Pericardium fibroblast (primary cell): ENCODE data around the gene DTNB. TPM values are rescaled to one million over a fixed set of nuclear protein-coding genes. Genes with fewer than 3 reads are reported as not detected.

Experiments used
- total RNA-seq: library from RNA; depleted of rRNA; stranded (reverse); fragments of >200 nt; gene quantifications from 2 replicates; pipeline ENCODE4 v1.2.3, GENCODE V29; 2015

The DTNB gene
- total RNA-seq, result 5.3 and 24.8 TPM in 2 replicates

DNA sequence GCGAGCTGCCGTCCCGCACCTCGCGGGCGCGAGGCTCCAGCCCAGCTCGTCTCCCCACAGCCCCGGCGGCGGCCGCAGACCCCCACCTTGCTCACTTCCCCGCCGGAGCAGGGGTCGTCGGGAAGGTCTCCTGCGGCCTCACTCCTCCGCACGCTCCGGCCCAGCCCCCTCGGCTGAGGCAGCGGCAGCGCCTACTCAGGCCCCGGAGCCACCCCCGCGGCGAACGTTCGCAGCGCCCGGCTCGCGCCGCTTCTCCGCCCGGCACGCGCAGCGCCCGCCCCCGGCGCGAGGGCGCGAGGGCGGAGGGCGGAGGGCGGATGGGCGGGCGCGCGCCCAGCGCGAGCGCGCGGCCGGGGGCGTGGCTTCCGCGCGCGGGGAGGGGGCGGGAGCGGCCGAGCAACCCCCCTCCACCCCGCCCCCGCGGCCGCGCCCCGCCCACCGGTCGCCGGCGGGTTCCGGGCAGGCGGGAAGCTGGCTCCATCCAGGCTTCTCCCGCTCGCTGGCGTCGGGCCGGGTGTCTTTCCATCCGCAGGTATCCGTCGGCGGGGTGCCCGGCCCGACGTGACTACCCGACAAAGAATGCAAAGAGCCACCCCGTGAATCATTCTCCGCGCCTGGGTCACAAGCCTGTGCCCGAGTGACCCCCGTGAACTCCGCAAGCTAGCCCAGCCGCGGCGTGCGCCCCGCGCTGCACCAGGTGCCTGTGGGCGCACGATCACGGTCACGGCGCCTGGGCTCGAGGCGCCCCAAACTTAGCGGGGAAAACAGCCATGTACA is at the start of gene DTNB:
DTNB (minus strand) TSS at position 278 of the 777 bp plus-strand sequence. CDS start 20,917 bp downstream, outside the sequence.

DNA sequence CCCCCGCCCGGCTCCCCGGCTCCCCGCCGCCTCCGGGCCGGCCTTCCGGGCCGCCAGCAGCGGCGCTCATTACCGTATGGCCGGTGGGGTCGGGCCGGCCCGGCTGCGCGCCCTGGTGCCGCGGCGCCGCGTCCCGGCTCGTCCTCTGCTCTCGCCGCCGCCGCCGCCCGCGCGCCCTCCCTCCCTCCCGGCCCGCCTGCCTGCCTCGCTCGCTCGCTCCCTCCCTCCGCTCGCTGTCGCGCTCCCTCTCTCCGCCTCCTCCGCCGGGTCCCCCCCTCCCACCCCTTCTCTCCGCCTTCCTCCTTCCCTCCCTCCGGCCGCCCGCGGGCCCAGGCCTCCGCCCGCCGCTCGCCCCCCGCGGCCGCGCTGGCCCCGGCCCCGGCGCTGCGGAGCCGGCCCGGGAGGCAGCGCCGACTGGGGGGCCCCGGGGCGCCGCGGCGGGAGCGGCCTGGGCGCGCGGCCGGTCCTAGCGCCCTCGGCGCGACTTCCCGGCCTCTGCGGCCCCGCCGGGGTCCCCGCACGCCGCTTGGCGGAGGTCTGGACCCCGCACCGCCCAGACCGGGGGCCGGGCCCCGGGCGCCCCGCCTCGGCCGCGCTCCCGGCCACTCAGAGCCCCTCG is 331.5 kb downstream of the DTNB start, which contains the start of gene DNMT3A:
DNMT3A (minus strand) TSS at position 173 of the 619 bp plus-strand sequence. CDS start 27,941 bp downstream, outside the sequence.

Other genes starting within 250 kb of the DTNB start
- 5.1 and 6.6 TPM in 2 replicates for gene ASXL2, start 204.9 kb upstream of the DTNB start, total RNA-seq